DND-41 (cell line): ENCODE measurements around the gene NCKAP5L.

Experiments
- ATAC-seq: fragments of 200-7000 bp; cut with Tn5 transposase; 3 replicates; pipeline ENCODE4 v1.9.1; 2021; ENCODE audit warnings: low read depth; ENCODE audit not compliant: insufficient read depth
- DNase-seq: peaks from one replicate; pipeline ENCODE4 v3.0.0-alpha.2; 2020
- H2AFZ ChIP-seq: 2 replicates; pipeline ENCODE4 v1.6.0; 2012; ENCODE audit warnings: low read depth, low read length
- H3K27ac ChIP-seq: 2 replicates; pipeline ENCODE4 v1.5.1; 2012; ENCODE audit warnings: low read length, inconsistent platforms
- H3K27me3 ChIP-seq: fragments of 200-600 bp; sonication (generic); 2 replicates; pipeline ENCODE4 v1.6.0; 2012; ENCODE audit warnings: low read length, mild to moderate bottlenecking, inconsistent platforms; ENCODE audit not compliant: insufficient read depth, poor library complexity
- H3K36me3 ChIP-seq: 2 replicates; pipeline ENCODE4 v1.5.1; 2012; ENCODE audit warnings: low read length, inconsistent platforms; ENCODE audit not compliant: insufficient read depth
- H3K4me1 ChIP-seq: 2 replicates; pipeline ENCODE4 v1.5.1; 2012; ENCODE audit warnings: mild to moderate bottlenecking, low read length; ENCODE audit not compliant: insufficient read depth
- H3K4me2 ChIP-seq: 2 replicates; pipeline ENCODE4 v1.6.0; 2012; ENCODE audit warnings: mild to moderate bottlenecking, moderate library complexity, low read length, inconsistent platforms; ENCODE audit not compliant: insufficient read depth
- H3K4me3 ChIP-seq, 2 experiments: fragments of 200-600 bp in 1 of 2; shearing (Covaris generic) in 1 of 2; 2 replicates each; pipeline ENCODE4 v1.5.1; 2012 to 2016; ENCODE audit warnings: inconsistent platforms in 2 of 2, low read length in 2 of 2, mild to moderate bottlenecking in 2 of 2, low read depth in 1 of 2, moderate library complexity in 1 of 2
- H3K79me2 ChIP-seq: 2 replicates; pipeline ENCODE4 v1.6.0; 2012; ENCODE audit warnings: low read length, inconsistent platforms; ENCODE audit not compliant: insufficient read depth
- H3K9ac ChIP-seq: 2 replicates; pipeline ENCODE4 v1.6.0; 2012; ENCODE audit warnings: low read depth, mild to moderate bottlenecking, inconsistent platforms, low read length, moderate library complexity
- H3K9me3 ChIP-seq: 2 replicates; pipeline ENCODE4 v1.5.1; 2012; ENCODE audit warnings: low read length, moderate library complexity, mild to moderate bottlenecking, inconsistent platforms; ENCODE audit not compliant: insufficient read depth, severe bottlenecking
- H4K20me1 ChIP-seq: 2 replicates; pipeline ENCODE4 v1.6.0; 2012; ENCODE audit warnings: low read length; ENCODE audit not compliant: insufficient read depth
- EZH2 ChIP-seq: IDR thresholded peaks from 3 replicates; pipeline ENCODE4 v1.6.1; 2012; ENCODE audit warnings: borderline replicate concordance, low read depth, mild to moderate bottlenecking, moderate library complexity, low read length, inconsistent platforms; ENCODE audit not compliant: severe bottlenecking
- TF ChIP-seq, protein P1 (sequence below): IDR thresholded peaks from 2 replicates; pipeline ENCODE4 v1.5.1; 2012; ENCODE audit warnings: borderline replicate concordance, low read length, moderate library complexity, mild to moderate bottlenecking; ENCODE audit not compliant: poor library complexity, severe bottlenecking; ENCODE audit errors: extremely low read depth

NCKAP5L gene

GRCh38 chr12:49823951-49824350, 4.3 kb downstream of the NCKAP5L start:
- H3K4me1 ChIP-seq: peaks cover 43% of the 10 kb centered on the region
- H3K27me3 ChIP-seq: no peaks in the 10 kb centered on the region
- no peak overlapping the region for H3K4me3 ChIP-seq
- H3K9ac ChIP-seq: no peak overlapping the region
- peaks cover 82% of the 10 kb centered on the region for H3K79me2 ChIP-seq
- H3K36me3 ChIP-seq: peaks cover 9% of the 10 kb centered on the region; the same call in 1 of the 2 replicates
- H4K20me1 ChIP-seq: peaks cover 58% of the 10 kb centered on the region
- ATAC-seq: no peak
- DNase-seq: no peak
- no peak overlapping the region for H3K4me2 ChIP-seq
- TF ChIP-seq, protein P1, sequence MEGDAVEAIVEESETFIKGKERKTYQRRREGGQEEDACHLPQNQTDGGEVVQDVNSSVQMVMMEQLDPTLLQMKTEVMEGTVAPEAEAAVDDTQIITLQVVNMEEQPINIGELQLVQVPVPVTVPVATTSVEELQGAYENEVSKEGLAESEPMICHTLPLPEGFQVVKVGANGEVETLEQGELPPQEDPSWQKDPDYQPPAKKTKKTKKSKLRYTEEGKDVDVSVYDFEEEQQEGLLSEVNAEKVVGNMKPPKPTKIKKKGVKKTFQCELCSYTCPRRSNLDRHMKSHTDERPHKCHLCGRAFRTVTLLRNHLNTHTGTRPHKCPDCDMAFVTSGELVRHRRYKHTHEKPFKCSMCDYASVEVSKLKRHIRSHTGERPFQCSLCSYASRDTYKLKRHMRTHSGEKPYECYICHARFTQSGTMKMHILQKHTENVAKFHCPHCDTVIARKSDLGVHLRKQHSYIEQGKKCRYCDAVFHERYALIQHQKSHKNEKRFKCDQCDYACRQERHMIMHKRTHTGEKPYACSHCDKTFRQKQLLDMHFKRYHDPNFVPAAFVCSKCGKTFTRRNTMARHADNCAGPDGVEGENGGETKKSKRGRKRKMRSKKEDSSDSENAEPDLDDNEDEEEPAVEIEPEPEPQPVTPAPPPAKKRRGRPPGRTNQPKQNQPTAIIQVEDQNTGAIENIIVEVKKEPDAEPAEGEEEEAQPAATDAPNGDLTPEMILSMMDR: no peak
- H2AFZ ChIP-seq: no peak overlapping the region
- H3K27ac ChIP-seq: no peak overlapping the region
- no peaks in the 10 kb centered on the region for H3K9me3 ChIP-seq

DNA sequence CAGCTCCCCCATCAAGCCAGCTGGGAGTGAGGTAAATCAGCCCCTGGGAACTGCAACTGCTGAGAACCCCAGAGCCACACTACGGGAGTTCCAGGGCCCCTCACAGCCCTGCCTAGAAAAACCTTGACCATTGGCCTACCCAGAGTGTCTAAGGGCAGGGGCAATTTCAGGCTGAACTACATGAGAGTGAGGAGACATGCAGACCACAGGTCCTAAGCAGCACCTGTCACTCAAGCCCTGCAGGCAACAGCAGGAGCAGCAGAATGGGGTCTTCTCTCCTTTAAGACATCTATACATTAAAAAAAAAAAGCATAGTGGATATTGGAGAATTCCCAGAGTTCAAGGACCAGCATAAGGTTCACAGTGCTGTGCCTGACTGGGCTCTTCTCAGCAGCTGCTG, 4.9 kb downstream of the NCKAP5L start:
- Histone ChIP-seq H3K9ac (no peak overlapping the region), H3K27ac (no peak overlapping the region), H3K79me2 (peaks cover 87% of the 10 kb centered on the region), H3K9me3 (no peaks in the 10 kb centered on the region), H3K27me3 (no peaks in the 10 kb centered on the region), H4K20me1 (peaks cover 60% of the 10 kb centered on the region), H2AFZ (no peak overlapping the region), H3K4me2 (no peak overlapping the region), H3K36me3 (peaks cover 9% of the 10 kb centered on the region; the same call in 1 of the 2 replicates), H3K4me3 (no peak overlapping the region), H3K4me1 (peaks cover 38% of the 10 kb centered on the region)
- DNase-seq: no peak
- TF ChIP-seq, protein P1: no peak
- TF ChIP-seq EZH2: no peak
- ATAC-seq: no peak

DNA sequence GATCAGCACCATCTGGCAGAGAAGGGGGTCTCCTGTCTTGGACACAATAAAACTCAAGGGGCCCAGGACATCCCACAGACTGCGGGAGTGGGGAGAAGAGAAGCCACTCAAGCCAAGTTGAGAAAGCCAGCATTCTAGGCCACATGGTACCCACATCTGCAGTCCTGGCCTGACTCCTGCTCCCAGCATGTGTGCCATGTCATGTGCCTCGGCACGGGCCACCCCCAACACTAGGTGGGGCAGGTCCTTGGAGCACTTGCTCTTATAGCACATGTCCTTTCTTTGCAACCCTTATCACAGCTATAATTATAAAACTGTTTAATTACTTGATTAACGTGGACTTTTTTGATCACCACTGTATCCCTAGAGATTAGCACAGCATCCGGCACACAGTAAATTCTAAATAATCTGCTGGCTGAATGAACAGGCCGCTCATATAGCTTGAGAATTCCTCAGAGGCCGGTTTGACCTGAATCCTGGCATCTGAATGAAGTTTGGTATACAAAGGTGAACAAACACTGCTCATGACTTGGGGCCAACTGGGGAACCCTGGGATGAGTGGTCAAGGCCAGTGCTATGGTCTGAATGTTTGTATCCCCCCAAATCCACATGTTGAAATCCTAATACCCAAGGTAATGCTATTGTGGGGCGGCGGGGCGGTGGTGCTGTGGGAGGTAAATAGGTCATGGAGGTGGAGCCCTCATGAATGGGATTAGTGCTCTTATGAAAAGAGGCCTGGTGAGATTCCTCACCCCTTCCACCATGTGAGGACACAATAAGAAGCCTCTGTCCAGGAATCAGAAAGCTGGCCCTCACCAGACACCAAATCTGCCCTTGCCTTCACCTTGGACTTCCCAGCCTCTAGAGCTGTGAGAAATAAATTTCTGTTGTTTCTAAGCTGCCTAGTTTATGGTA, 6.6 kb downstream of the NCKAP5L start:
- H3K4me2 ChIP-seq: no peak overlapping the region
- H4K20me1 ChIP-seq: peaks cover 55% of the 10 kb centered on the region
- no peaks in the 10 kb centered on the region for H3K9me3 ChIP-seq
- ATAC-seq (peak; percentile 25; the same call in 1 of the 3 replicates), DNase-seq (peak; percentile 20)
- TF ChIP-seq, protein P1: no peak
- TF ChIP-seq EZH2: no peak
- H3K4me1 ChIP-seq: peaks cover 28% of the 10 kb centered on the region
- peak overlapping the region; percentile 11; the same call in 1 of the 2 replicates for H3K9ac ChIP-seq
- H2AFZ ChIP-seq: no peak overlapping the region
- no peak overlapping the region for H3K4me3 ChIP-seq
- peaks cover 77% of the 10 kb centered on the region for H3K79me2 ChIP-seq
- no peaks in the 10 kb centered on the region for H3K27me3 ChIP-seq
- H3K36me3 ChIP-seq: peaks cover 9% of the 10 kb centered on the region; the same call in 1 of the 2 replicates
- peak overlapping the region; percentile 55 for H3K27ac ChIP-seq
